Natural killer cell (primary cell): ENCODE data around the gene SRP54. TPM values are rescaled to one million over a fixed set of nuclear protein-coding genes. Genes with fewer than 3 reads are reported as not detected.
"Not testable (repeated sequence)": the region's sequence is repeated elsewhere in the genome, so short reads cannot be mapped to it uniquely, and the experiment has no call there.

Experiments
- ATAC-seq, 3 donors: fragments of 150-1000 bp in 2 of 3; fragments of 200-7000 bp in 1 of 3; cut with Tn5 transposase; 1 replicate in 1 of 3; 2 replicates in 2 of 3; pipeline ENCODE4 v1.10.0; 2021; ENCODE audit warnings: mild to moderate bottlenecking in 2 of 3, moderate library complexity in 2 of 3
- DNase-seq, 2 donors: peaks; one replicate each; pipeline versions ENCODE4 v3.0.0 to v3.0.0-alpha.2; 2013 to 2021; ENCODE audit warnings: mixed read lengths in 1 of 2
- H3K27ac ChIP-seq: one replicate; pipeline ENCODE4 v1.5.1; 2013; ENCODE audit warnings: mild to moderate bottlenecking, low read length
- H3K27me3 ChIP-seq: one replicate; pipeline ENCODE4 v1.6.1; 2013; ENCODE audit warnings: low read length; ENCODE audit not compliant: control insufficient read depth, insufficient read depth
- H3K36me3 ChIP-seq: one replicate; pipeline ENCODE4 v1.6.1; 2013; ENCODE audit warnings: low read length; ENCODE audit not compliant: control insufficient read depth, insufficient read depth
- H3K4me1 ChIP-seq: one replicate; pipeline ENCODE4 v1.6.1; 2013; ENCODE audit warnings: low read length; ENCODE audit not compliant: control insufficient read depth, insufficient read depth
- H3K4me3 ChIP-seq: one replicate; pipeline ENCODE4 v1.5.1; 2013; ENCODE audit warnings: low read length
- H3K9me3 ChIP-seq: one replicate; pipeline ENCODE4 v1.6.1; 2013; ENCODE audit warnings: low read length; ENCODE audit not compliant: control insufficient read depth, insufficient read depth
- H3K27ac Mint-ChIP-seq, 2 donors: one replicate each; pipeline ENCODE4 v1.8.0; 2022; ENCODE audit warnings: mild to moderate bottlenecking in 2 of 2, mixed read lengths in 2 of 2, moderate library complexity in 1 of 2
- H3K27me3 Mint-ChIP-seq, 2 donors: one replicate each; pipeline ENCODE4 v1.8.0; 2022; ENCODE audit warnings: low read depth in 2 of 2, mixed read lengths in 2 of 2
- H3K36me3 Mint-ChIP-seq: one replicate; pipeline ENCODE4 v1.8.0; 2022; ENCODE audit warnings: mixed read lengths
- H3K4me1 Mint-ChIP-seq, 2 donors: one replicate each; pipeline ENCODE4 v1.8.0; 2022; ENCODE audit warnings: mixed read lengths in 2 of 2
- H3K4me3 Mint-ChIP-seq: one replicate; pipeline ENCODE4 v1.8.0; 2022; ENCODE audit warnings: mild to moderate bottlenecking, moderate library complexity, mixed read lengths
- H3K9me3 Mint-ChIP-seq, 2 donors: one replicate each; pipeline ENCODE4 v1.8.0; 2022; ENCODE audit warnings: mixed read lengths in 2 of 2
- WGBS: methylation state at CpG from one replicate; pipeline ENCODE4 v1.1.7; 2013; ENCODE audit warnings: missing lambda C conversion rate; ENCODE audit not compliant: insufficient coverage; 5-methylcytosine and 5-hydroxymethylcytosine counted together
- intact Hi-C: fragments of 100-400 bp; cut with micrococcal nuclease; formaldehyde crosslinking; loops from one replicate; pipeline ENCODE4 v1.14.2; 2022
- total RNA-seq, 4 donors: library from RNA; stranded (reverse); fragments of 120-200 nt in 1 of 4; gene quantifications; one replicate each; pipeline versions ENCODE4 v1.2.3 to v1.2.4, GENCODE V29; 2013 to 2022
- TF ChIP-seq, protein P1 (sequence below): fragments of 200-600 bp; IDR thresholded peaks from one replicate; pipeline ENCODE4 v1.8.0; 2022; ENCODE audit warnings: antibody characterized with exemption

SRP54 gene
- total RNA-seq, 3 donors from 2014 or later (not counting 1 experiment from before 2014, with no cell fraction given) = 41.2 to 63.2 (median 48.8) TPM

- TF ChIP-seq, protein P1, sequence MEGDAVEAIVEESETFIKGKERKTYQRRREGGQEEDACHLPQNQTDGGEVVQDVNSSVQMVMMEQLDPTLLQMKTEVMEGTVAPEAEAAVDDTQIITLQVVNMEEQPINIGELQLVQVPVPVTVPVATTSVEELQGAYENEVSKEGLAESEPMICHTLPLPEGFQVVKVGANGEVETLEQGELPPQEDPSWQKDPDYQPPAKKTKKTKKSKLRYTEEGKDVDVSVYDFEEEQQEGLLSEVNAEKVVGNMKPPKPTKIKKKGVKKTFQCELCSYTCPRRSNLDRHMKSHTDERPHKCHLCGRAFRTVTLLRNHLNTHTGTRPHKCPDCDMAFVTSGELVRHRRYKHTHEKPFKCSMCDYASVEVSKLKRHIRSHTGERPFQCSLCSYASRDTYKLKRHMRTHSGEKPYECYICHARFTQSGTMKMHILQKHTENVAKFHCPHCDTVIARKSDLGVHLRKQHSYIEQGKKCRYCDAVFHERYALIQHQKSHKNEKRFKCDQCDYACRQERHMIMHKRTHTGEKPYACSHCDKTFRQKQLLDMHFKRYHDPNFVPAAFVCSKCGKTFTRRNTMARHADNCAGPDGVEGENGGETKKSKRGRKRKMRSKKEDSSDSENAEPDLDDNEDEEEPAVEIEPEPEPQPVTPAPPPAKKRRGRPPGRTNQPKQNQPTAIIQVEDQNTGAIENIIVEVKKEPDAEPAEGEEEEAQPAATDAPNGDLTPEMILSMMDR = no peak
- no peak overlapping the region for H3K27ac ChIP-seq
- Mint-ChIP-seq H3K4me3 (no peak overlapping the region), H3K27ac (no peak overlapping the region), H3K4me1 (no peaks in the 10 kb centered on the region), H3K27me3 (no peaks in the 10 kb centered on the region), H3K9me3 (peaks cover 2 to 3% of the 10 kb centered on the region in 2 donors), H3K36me3 (peaks cover 8% of the 10 kb centered on the region)
- no peaks in the 10 kb centered on the region for H3K27me3 ChIP-seq
- no peak for DNase-seq
- WGBS = 100% methylated on average over 1 of the region's 1 CpG
- peaks cover 3% of the 10 kb centered on the region for H3K36me3 ChIP-seq
- ATAC-seq = no peak
- H3K9me3 ChIP-seq = peaks cover 2% of the 10 kb centered on the region
- H3K4me1 ChIP-seq = no peaks in the 10 kb centered on the region
- intact Hi-C loops = no loop called here
- no peak overlapping the region for H3K4me3 ChIP-seq
Measured at GRCh38 chr14:34946699-34947098, 36.1 kb upstream of the SRP54 start.

GRCh38 chr14:34951286-34951685 lies 31.5 kb upstream of the SRP54 start:
- 93% methylated on average over 1 of the region's 1 CpG for WGBS

GRCh38 chr14:34956931-34957330 lies 25.9 kb upstream of the SRP54 start:
- intact Hi-C loops = no loop called here
- Histone ChIP-seq H3K9me3 (no peaks in the 10 kb centered on the region), H3K27me3 (no peaks in the 10 kb centered on the region), H3K4me3 (no peak overlapping the region), H3K36me3 (peaks cover 12% of the 10 kb centered on the region), H3K4me1 (no peaks in the 10 kb centered on the region), H3K27ac (no peak overlapping the region)
- no peaks in the 10 kb centered on the region for H3K9me3 Mint-ChIP-seq
- peaks cover 6% of the 10 kb centered on the region for H3K36me3 Mint-ChIP-seq
- ATAC-seq = no peak
- H3K27me3 Mint-ChIP-seq = no peaks in the 10 kb centered on the region
- H3K4me1 Mint-ChIP-seq = peaks cover 0 to 4% of the 10 kb centered on the region in 2 donors
- no peak overlapping the region for H3K27ac Mint-ChIP-seq
- 100% methylated on average over 2 of the region's 2 CpGs for WGBS
- TF ChIP-seq, protein P1 = no peak
- no peak for DNase-seq
- no peak overlapping the region for H3K4me3 Mint-ChIP-seq

More at GRCh38 chr14:34951286-34951685, 31.5 kb upstream of the SRP54 start:
- Mint-ChIP-seq H3K4me3 (no peak overlapping the region), H3K27me3 (no peaks in the 10 kb centered on the region), H3K4me1 (peaks cover 0 to 4% of the 10 kb centered on the region in 2 donors), H3K27ac (no peak overlapping the region), H3K36me3 (no peaks in the 10 kb centered on the region), H3K9me3 (no peaks in the 10 kb centered on the region)
- DNase-seq (no peak), ATAC-seq (no peak)
- Histone ChIP-seq H3K36me3 (peaks cover 9% of the 10 kb centered on the region), H3K27me3 (no peaks in the 10 kb centered on the region), H3K27ac (no peak overlapping the region), H3K4me3 (no peak overlapping the region), H3K9me3 (no peaks in the 10 kb centered on the region), H3K4me1 (no peaks in the 10 kb centered on the region)
- intact Hi-C loops = no loop called here
- TF ChIP-seq, protein P1 = no peak

GRCh38 chr14:34957771-34958286 lies 25.0 kb upstream of the SRP54 start:
- no peak overlapping the region for H3K4me3 Mint-ChIP-seq
- no peak for DNase-seq
- H3K4me3 ChIP-seq = no peak overlapping the region
- TF ChIP-seq, protein P1 = no peak
- H3K27ac Mint-ChIP-seq = no peak overlapping the region
- H3K4me1 Mint-ChIP-seq = peaks cover 0 to 4% of the 10 kb centered on the region in 2 donors
- no peaks in the 10 kb centered on the region for H3K4me1 ChIP-seq
- peaks cover 12% of the 10 kb centered on the region for H3K36me3 ChIP-seq
- WGBS = 100% methylated on average over 2 of the region's 5 CpGs
- H3K27me3 Mint-ChIP-seq = no peaks in the 10 kb centered on the region
- no peak overlapping the region for H3K27ac ChIP-seq
- no peaks in the 10 kb centered on the region for H3K9me3 ChIP-seq
- H3K36me3 Mint-ChIP-seq = peaks cover 6% of the 10 kb centered on the region
- intact Hi-C loops = no loop called here
- H3K9me3 Mint-ChIP-seq = no peaks in the 10 kb centered on the region
- no peak for ATAC-seq
- H3K27me3 ChIP-seq = no peaks in the 10 kb centered on the region

DNA sequence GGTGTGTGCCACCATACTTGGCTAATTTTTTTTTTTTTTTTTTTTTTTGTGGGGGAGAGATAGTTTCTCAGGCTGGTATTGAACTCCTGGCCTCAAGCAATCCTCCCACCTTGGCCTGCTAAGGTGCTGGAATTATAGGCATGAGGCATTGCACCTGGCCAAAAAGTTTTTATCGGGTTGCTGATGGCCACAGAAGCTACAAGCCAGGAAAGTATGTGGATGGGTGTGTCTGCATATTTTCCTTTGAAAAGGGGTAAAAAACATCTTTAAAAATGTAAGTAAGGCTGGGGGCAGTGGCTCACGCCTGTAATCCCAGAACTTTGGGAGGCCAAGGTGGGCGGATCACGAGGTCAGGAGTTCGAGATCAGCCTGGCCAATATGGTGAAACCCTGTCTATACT lies 20.7 kb upstream of the SRP54 start:
- H3K36me3 ChIP-seq, H3K4me1 Mint-ChIP-seq, intact Hi-C loops, H3K27ac ChIP-seq, H3K4me3 ChIP-seq, H3K27me3 ChIP-seq, H3K27ac Mint-ChIP-seq, DNase-seq, H3K4me1 ChIP-seq, H3K27me3 Mint-ChIP-seq, H3K9me3 ChIP-seq, H3K36me3 Mint-ChIP-seq, ATAC-seq, H3K4me3 Mint-ChIP-seq, H3K9me3 Mint-ChIP-seq: not testable (repeated sequence)
- 87% methylated on average over 5 of the region's 5 CpGs for WGBS
